ENCODE measurements around the gene INO80C.

- TF ChIP-seq CTCF (conservative IDR thresholded peaks at IDR 0.05; ENCODE audit: low read depth, low read length) (no peak), BHLHE40 (IDR thresholded peaks at IDR 0.05; ENCODE audit: low read depth, low read length) (no peak), RFX5 (IDR thresholded peaks at IDR 0.05; ENCODE audit: low read depth, low read length) (no peak), RAD21 (IDR thresholded peaks at IDR 0.05; ENCODE audit: low read length) (no peak), POLR2A (IDR thresholded peaks at IDR 0.05; ENCODE audit: low read depth, low read length) (no peak)
These were observed 32.9 kb downstream of the INO80C start for GRCh38 chr18:35464831-35465279.

All from IMR-90 (cell line).